Endothelial cell of umbilical vein (primary cell): Measurements from ENCODE around the gene COX7A2L. TPM values are rescaled to one million over a fixed set of nuclear protein-coding genes. Genes with fewer than 3 reads are reported as not detected.

Experiments used
- BruUV-seq: library from RNA; stranded (reverse); fragments of 400-500 nt; replicated peaks from 2 replicates; lab custom pipeline; 2021; lab: Mats Ljungman, UMichigan
- CTCF ChIA-PET: fragments of 300-600, 350-600 bp; sonication (Branson Sonifier 250); formaldehyde crosslinking; loops from one replicate; lab custom pipeline; 2021; ENCODE audit warnings: antibody characterized with exemption, inconsistent platforms; lab: Charles Lee
- POLR2A ChIA-PET: fragments of 300-600, 350-600 bp; sonication (Branson Sonifier 250); formaldehyde crosslinking; loops from one replicate; lab custom pipeline; 2021; ENCODE audit warnings: antibody characterized with exemption, inconsistent platforms; lab: Charles Lee
- DNase-seq: peaks from one replicate; pipeline ENCODE4 v3.0.0-alpha.2; 2011; ENCODE audit warnings: low read depth, low spot score
- FAIRE-seq: peaks from 2 replicates; lab custom pipeline; 2011; peaks lifted over from hg19 to GRCh38; lab: Jason Lieb, UNC
- H2AFZ ChIP-seq: 2 replicates; pipeline ENCODE4 v1.6.0; 2012; ENCODE audit warnings: low read depth, low read length, control low read depth, inconsistent platforms
- H3K27ac ChIP-seq: 2 replicates; pipeline ENCODE4 v1.5.1; 2011; ENCODE audit warnings: low read depth, mild to moderate bottlenecking, control low read depth, low read length, moderate library complexity; ENCODE audit not compliant: insufficient read depth
- H3K27me3 ChIP-seq, 2 experiments: 2 replicates each; pipeline versions ENCODE4 v1.6.0 to v1.6.1; 2011; ENCODE audit warnings: low read length in 2 of 2, mixed read lengths in 1 of 2; ENCODE audit not compliant: control insufficient read depth in 2 of 2, insufficient read depth in 2 of 2
- H3K36me3 ChIP-seq, 2 experiments: 2 replicates in 1 of 2; 3 replicates in 1 of 2; pipeline ENCODE4 v1.5.1; 2011; ENCODE audit warnings: low read length in 2 of 2, mild to moderate bottlenecking in 1 of 2, moderate library complexity in 1 of 2; ENCODE audit not compliant: control insufficient read depth in 2 of 2, insufficient read depth in 2 of 2; ENCODE audit errors: extremely low read depth in 1 of 2
- H3K4me1 ChIP-seq: 3 replicates; pipeline ENCODE4 v1.5.1; 2011; ENCODE audit warnings: mild to moderate bottlenecking, low read length; ENCODE audit not compliant: control insufficient read depth, insufficient read depth; ENCODE audit errors: extremely low read depth
- H3K4me2 ChIP-seq: 2 replicates; pipeline ENCODE4 v1.6.1; 2011; ENCODE audit warnings: low read length, control low read depth, mixed read lengths; ENCODE audit not compliant: insufficient read depth
- H3K4me3 ChIP-seq, 3 experiments: fragments of 200-600 bp in 1 of 3; sonication (generic), shearing (Covaris generic) in 1 of 3; replicated peaks in 1 of 3; 2 replicates each; pipeline ENCODE4 v1.5.1; 2011 to 2016; ENCODE audit warnings: control low read depth in 3 of 3, low read length in 3 of 3, mild to moderate bottlenecking in 2 of 3, inconsistent platforms in 1 of 3, low read depth in 1 of 3, moderate library complexity in 1 of 3; ENCODE audit not compliant: insufficient read depth in 1 of 3
- H3K79me2 ChIP-seq: 2 replicates; pipeline ENCODE4 v1.6.0; 2012; ENCODE audit warnings: low read length, inconsistent platforms; ENCODE audit not compliant: control insufficient read depth, insufficient read depth
- H3K9ac ChIP-seq: replicated peaks from 2 replicates; pipeline ENCODE3; 2011; ENCODE audit warnings: low read length, control low read depth; ENCODE audit not compliant: insufficient read depth; ENCODE audit errors: extremely low read depth
- H3K9me1 ChIP-seq: replicated peaks from 3 replicates; pipeline ENCODE4 v1.6.0; 2011; ENCODE audit warnings: mild to moderate bottlenecking, low read length; ENCODE audit not compliant: control insufficient read depth, insufficient read depth; ENCODE audit errors: extremely low read depth
- H3K9me3 ChIP-seq: replicated peaks from 2 replicates; pipeline ENCODE4 v1.5.1; 2012; ENCODE audit warnings: low read length, inconsistent platforms; ENCODE audit not compliant: control insufficient read depth, insufficient read depth
- H4K20me1 ChIP-seq: replicated peaks from 2 replicates; pipeline ENCODE3; 2011; ENCODE audit warnings: mild to moderate bottlenecking, low read length; ENCODE audit not compliant: control insufficient read depth, insufficient read depth; ENCODE audit errors: extremely low read depth
- CTCF ChIP-seq, 2 donors: IDR thresholded peaks; 1 replicate in 1 of 2; 2 replicates in 1 of 2; pipeline ENCODE4 v1.5.1; 2011; ENCODE audit warnings: low read length in 2 of 2, mild to moderate bottlenecking in 2 of 2, moderate library complexity in 2 of 2, control low read depth in 1 of 2, inconsistent platforms in 1 of 2, low read depth in 1 of 2; ENCODE audit not compliant: insufficient read depth in 1 of 2; ENCODE audit errors: extremely low read depth in 1 of 2
- EZH2 ChIP-seq: IDR thresholded peaks from 2 replicates; pipeline ENCODE4 v1.6.1; 2012; ENCODE audit warnings: borderline replicate concordance, low read depth, mild to moderate bottlenecking, moderate library complexity, low read length, inconsistent platforms; ENCODE audit not compliant: severe bottlenecking
- FOS ChIP-seq: IDR thresholded peaks from 2 replicates; pipeline ENCODE4 v1.6.1; 2011; ENCODE audit warnings: mild to moderate bottlenecking, low read length, moderate library complexity, borderline replicate concordance; ENCODE audit not compliant: insufficient read depth
- GATA2 ChIP-seq: IDR thresholded peaks from 2 replicates; pipeline ENCODE4 v1.7.0; 2011; ENCODE audit warnings: low read depth, mild to moderate bottlenecking, moderate library complexity, mixed read lengths, low read length; ENCODE audit not compliant: insufficient read length, insufficient read depth
- JUN ChIP-seq: IDR thresholded peaks from 2 replicates; pipeline ENCODE4 v1.6.1; 2011; ENCODE audit warnings: borderline replicate concordance, low read depth; ENCODE audit not compliant: insufficient read length, insufficient read depth
- MAX ChIP-seq: IDR thresholded peaks from 2 replicates; pipeline ENCODE4 v1.6.1; 2011; ENCODE audit not compliant: insufficient read depth, insufficient read length
- MYC ChIP-seq: IDR thresholded peaks from one replicate; pipeline ENCODE4 v1.6.1; 2011; ENCODE audit warnings: mild to moderate bottlenecking, low read depth, low read length
- POLR2A ChIP-seq: IDR thresholded peaks from 2 replicates; pipeline ENCODE4 v1.6.1; 2012; ENCODE audit warnings: low read depth, mild to moderate bottlenecking, control low read depth, low read length
- POLR2AphosphoS5 ChIP-seq: IDR thresholded peaks from 2 replicates; pipeline ENCODE4 v1.6.1; 2012; ENCODE audit warnings: low read depth, mild to moderate bottlenecking, control low read depth, low read length, moderate library complexity; ENCODE audit not compliant: insufficient read depth
- dilution Hi-C: fragments of 300-500 bp; cut with MboI; formaldehyde crosslinking; loops from one replicate; pipeline ENCODE4 v1.15.0; 2019; ENCODE audit warnings: low sequenced_read_pairs; ENCODE audit not compliant: extremely low pct_ligation_motif_present
- intact Hi-C: fragments of 100-400 bp; cut with micrococcal nuclease; formaldehyde crosslinking; loops from one replicate; pipeline ENCODE4 v1.10.0; 2022
- polyA plus RNA-seq, 4 experiments: library from polyadenylated mRNA; depleted of rRNA in 3 of 4; stranded (reverse) in 3 of 4; unstranded in 1 of 4; fragments of >200 nt; gene quantifications; 2 replicates each; pipeline versions ENCODE4 v1.2.1 to v1.2.3, GENCODE V29; 2011 to 2012; ENCODE audit warnings: missing spikeins in 1 of 4
- total RNA-seq: library from RNA; stranded (reverse); gene quantifications from 2 replicates; pipeline ENCODE4 v1.2.3, GENCODE V29; 2021

COX7A2L gene
- total and polyA plus RNA-seq, 2 donors (not counting 3 experiments of a cell fraction or from before 2014, with no cell fraction given) = 94.2 to 119 TPM

DNA sequence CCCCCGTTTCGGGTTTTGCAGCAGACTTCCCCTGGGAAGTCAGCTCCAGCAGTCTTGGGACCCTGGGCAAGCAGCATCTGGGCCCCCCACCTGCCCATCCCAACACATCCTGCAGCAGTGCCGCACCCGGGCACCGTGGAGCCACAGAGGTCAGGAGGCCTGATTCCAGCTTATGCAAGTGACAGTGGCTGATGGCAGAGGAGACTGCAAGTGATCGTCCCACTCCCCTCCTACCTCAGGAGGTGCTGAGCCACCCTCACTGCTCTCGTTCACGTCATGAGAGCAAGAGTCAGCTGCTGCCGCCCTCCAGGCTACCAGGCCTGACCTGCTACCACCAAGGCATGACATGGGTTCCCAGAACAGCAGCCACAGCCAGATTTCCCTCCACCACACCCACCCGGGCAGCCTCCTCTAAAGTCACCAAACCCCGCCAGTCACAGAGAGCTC, 18.2 kb downstream of the COX7A2L start:
- Histone ChIP-seq H3K4me2 (no peak overlapping the region), H3K9me1 (no peaks in the 10 kb centered on the region), H2AFZ (no peak overlapping the region), H3K27me3 (no peaks in the 10 kb centered on the region), H3K79me2 (peaks cover 6% of the 10 kb centered on the region), H3K9me3 (no peaks in the 10 kb centered on the region), H3K4me3 (no peak overlapping the region), H3K9ac (no peak overlapping the region), H3K36me3 (peaks cover 2 to 5% of the 10 kb centered on the region in 2 experiments), H3K4me1 (peaks cover 17% of the 10 kb centered on the region), H3K27ac (peak overlapping the region; percentile 10), H4K20me1 (no peaks in the 10 kb centered on the region)
- intact Hi-C loops = no loop called here
- ChIA-PET POLR2A (no interaction called here), CTCF (interaction anchor here (1.2 to 2.5 kb wide), 2 partner anchors 14 to 248 kb away, joined by 10 to 12 read pairs; no protein-coding TSS in a partner anchor)
- dilution Hi-C loops = no loop called here
- no TSS peak for BruUV-seq
- DNase-seq (no peak), FAIRE-seq (no peak)
- TF ChIP-seq POLR2AphosphoS5 (no peak), MYC (no peak), POLR2A (no peak), MAX (no peak), CTCF (IDR thresholded peaks at IDR 0.05; ENCODE audit: extremely low read depth in 1 of 2, insufficient read depth in 1 of 2, low read depth in 1 of 2, low read length in 2 of 2) (no peak), JUN (no peak), FOS (no peak), GATA2 (no peak), EZH2 (no peak)
